ENCODE measurements around the gene TAS2R41. TPM values are rescaled to one million over a fixed set of nuclear protein-coding genes. Genes with fewer than 3 reads are reported as not detected.

TAS2R41 gene
- total RNA-seq, 2 donors from 2014 or later = not detected

DNA sequence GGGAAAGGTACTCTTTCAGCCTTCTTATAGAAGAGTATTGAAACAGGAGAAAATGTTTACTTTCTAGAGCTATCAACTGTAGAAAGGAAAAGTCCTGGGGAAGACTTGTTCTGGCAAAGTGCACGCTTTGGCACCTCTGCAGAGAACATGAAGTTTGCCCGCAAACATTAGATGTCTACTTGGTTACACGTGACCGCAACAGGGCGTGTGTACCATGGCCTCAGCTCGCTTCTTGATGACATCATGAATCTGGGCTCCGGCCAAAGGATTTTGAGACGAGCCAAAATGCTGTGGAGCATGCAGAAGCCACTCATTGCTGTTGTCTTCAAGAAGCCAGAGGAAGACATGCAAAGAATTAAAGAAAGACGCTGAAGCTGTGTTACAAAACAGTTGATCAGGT, 43.0 kb upstream of the TAS2R41 start:
- WGBS, 2 donors = 81 to 86% methylated on average over 8 to 9 of the region's 9 CpGs
- intact Hi-C loops (cut with DNase I) = no loop called here
- no peaks in the 10 kb centered on the region for H3K9me3 ChIP-seq
- no peak for TF ChIP-seq POLR2A (IDR thresholded peaks at IDR 0.05)
- DNase-seq (peak in 1 of 4 donors; percentile 23), ATAC-seq (no peak)
- H3K4me1 ChIP-seq = no peaks in the 10 kb centered on the region
- no peaks in the 10 kb centered on the region for H3K36me3 ChIP-seq (replicated peaks in 1 of 2; ENCODE audit: insufficient read depth in 1 of 2, low read depth in 2 of 2)
- H3K27me3 ChIP-seq = no peaks in the 10 kb centered on the region
- H3K4me3 ChIP-seq = no peak overlapping the region
- no peak overlapping the region for H3K27ac ChIP-seq

DNA sequence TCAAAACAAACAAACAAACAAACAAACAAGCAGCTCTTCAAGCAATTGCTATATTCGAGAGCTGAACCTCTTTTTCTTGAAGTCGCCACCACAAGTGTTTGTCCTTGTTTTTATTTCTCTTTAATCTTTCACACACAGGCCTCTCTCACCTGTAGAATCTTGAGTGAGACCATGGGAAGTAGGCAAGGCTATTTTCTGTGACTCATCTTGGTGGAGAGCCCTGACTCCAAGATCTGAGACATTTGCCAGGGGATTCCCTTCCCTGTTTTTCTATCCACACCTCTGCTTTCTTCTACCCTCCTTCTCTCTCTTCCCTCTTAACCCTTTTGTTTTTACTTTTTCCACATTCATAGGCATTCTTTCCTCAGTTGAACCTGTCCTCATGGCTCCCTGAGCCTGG, 42.4 kb upstream of the TAS2R41 start:
- WGBS, 2 donors = 81 to 83% methylated on average over 2 of the region's 2 CpGs
- TF ChIP-seq POLR2A (IDR thresholded peaks at IDR 0.05) = no peak
- TF ChIP-seq, protein P1, sequence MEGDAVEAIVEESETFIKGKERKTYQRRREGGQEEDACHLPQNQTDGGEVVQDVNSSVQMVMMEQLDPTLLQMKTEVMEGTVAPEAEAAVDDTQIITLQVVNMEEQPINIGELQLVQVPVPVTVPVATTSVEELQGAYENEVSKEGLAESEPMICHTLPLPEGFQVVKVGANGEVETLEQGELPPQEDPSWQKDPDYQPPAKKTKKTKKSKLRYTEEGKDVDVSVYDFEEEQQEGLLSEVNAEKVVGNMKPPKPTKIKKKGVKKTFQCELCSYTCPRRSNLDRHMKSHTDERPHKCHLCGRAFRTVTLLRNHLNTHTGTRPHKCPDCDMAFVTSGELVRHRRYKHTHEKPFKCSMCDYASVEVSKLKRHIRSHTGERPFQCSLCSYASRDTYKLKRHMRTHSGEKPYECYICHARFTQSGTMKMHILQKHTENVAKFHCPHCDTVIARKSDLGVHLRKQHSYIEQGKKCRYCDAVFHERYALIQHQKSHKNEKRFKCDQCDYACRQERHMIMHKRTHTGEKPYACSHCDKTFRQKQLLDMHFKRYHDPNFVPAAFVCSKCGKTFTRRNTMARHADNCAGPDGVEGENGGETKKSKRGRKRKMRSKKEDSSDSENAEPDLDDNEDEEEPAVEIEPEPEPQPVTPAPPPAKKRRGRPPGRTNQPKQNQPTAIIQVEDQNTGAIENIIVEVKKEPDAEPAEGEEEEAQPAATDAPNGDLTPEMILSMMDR (IDR thresholded peaks at IDR 0.05) = no peak
- no peaks in the 10 kb centered on the region for H3K9me3 ChIP-seq
- H3K36me3 ChIP-seq (replicated peaks in 1 of 2; ENCODE audit: insufficient read depth in 1 of 2, low read depth in 2 of 2) = no peaks in the 10 kb centered on the region
- DNase-seq = no peak
- no peaks in the 10 kb centered on the region for H3K27me3 ChIP-seq
- H3K4me1 ChIP-seq = no peaks in the 10 kb centered on the region
- no peak overlapping the region for H3K27ac ChIP-seq
- intact Hi-C loops (cut with DNase I) = no loop called here
- H3K4me3 ChIP-seq = no peak overlapping the region
- ATAC-seq = no peak

DNA sequence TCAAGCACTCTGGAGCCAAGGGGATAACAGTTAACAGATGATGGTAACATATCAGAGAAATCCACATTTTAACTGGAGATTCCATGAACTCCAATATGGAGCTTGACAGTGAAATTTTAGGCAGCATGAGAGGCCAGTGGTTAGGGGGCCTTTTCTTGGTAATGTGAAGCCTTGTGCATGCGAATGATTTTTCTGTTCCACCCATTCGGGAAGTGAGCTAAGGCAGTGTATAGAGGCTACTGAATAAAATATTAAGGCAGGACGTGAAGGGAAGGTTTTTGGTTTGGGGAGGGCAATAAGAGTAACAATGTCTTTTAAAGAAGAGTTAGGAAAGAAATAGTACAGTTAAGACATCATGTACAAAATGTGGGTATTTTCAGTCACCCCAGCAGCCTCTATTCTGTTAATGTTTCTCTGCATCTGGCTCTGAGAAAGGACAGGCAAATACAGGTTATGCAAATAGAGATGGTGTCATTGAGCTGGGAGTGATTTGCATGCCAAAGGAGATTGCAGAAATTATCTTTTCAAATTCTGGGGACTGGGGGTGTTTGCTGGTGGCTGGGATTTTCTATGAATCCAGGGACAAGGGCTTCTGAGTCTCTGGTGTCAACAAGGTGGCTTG, 41.2 kb upstream of the TAS2R41 start:
- no peak for TF ChIP-seq POLR2A (IDR thresholded peaks at IDR 0.05)
- TF ChIP-seq, protein P1 (IDR thresholded peaks at IDR 0.05) = no peak
- Histone ChIP-seq H3K27ac (no peak overlapping the region), H3K4me1 (no peaks in the 10 kb centered on the region), H3K4me3 (no peak overlapping the region), H3K27me3 (no peaks in the 10 kb centered on the region), H3K9me3 (no peaks in the 10 kb centered on the region), H3K36me3 (replicated peaks in 1 of 2; ENCODE audit: insufficient read depth in 1 of 2, low read depth in 2 of 2) (no peaks in the 10 kb centered on the region)
- 87 to 88% methylated on average over 3 of the region's 3 CpGs for WGBS, 2 donors
- intact Hi-C loops (cut with DNase I) = no loop called here
- DNase-seq = no peak
- ATAC-seq = no peak

DNA sequence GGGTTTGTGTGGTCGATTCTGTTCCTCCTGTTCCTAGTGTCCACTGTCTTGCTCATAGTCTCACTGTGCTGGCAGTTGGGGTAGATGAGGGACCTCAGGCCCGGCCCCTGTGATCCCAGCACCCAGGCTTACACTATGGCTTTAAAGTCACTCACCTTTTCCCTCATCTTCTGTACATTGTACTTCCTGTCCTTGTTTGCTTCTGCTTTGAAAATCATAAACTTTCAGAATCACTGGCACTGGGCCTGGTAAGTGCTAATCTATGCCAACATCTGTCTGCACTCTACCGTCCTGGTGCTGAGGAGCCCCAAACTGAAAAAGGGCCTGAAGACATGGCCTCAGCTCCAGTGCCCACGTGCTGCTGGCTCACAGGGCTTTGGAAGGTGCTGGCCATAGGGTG, 40.1 kb upstream of the TAS2R41 start:
- WGBS, 2 donors = 49 to 53% methylated on average over 4 of the region's 4 CpGs
- H3K9me3 ChIP-seq = no peaks in the 10 kb centered on the region
- H3K36me3 ChIP-seq (replicated peaks in 1 of 2; ENCODE audit: insufficient read depth in 1 of 2, low read depth in 2 of 2) = no peaks in the 10 kb centered on the region
- ATAC-seq (no peak), DNase-seq (no peak)
- TF ChIP-seq, protein P1 (IDR thresholded peaks at IDR 0.05) = no peak
- TF ChIP-seq POLR2A (IDR thresholded peaks at IDR 0.05) = no peak
- intact Hi-C loops (cut with DNase I) = no loop called here
- no peak overlapping the region for H3K4me3 ChIP-seq
- H3K4me1 ChIP-seq = no peaks in the 10 kb centered on the region
- no peak overlapping the region for H3K27ac ChIP-seq
- H3K27me3 ChIP-seq = no peaks in the 10 kb centered on the region

DNA sequence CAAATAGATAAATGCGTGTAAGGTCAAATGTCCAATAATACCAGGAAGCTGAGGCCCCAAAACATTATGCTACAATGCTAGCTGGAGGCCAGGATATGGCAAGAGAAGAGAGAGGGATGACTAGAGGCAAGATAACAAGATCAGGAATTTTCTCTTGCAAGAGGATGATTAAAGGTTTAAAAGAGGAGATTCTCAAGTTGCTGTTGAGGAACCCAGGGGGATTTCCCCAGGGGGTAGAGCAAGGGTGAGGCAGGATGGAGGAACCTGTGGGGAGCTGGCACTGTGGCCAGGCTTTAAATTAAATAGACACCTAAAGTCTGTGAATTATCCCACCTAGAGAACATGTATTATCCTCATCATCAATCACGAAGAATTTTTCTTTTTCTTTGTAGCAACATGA, 37.8 kb upstream of the TAS2R41 start:
- Histone ChIP-seq H3K27ac (no peak overlapping the region), H3K9me3 (no peaks in the 10 kb centered on the region), H3K4me3 (no peak overlapping the region), H3K4me1 (no peaks in the 10 kb centered on the region), H3K27me3 (no peaks in the 10 kb centered on the region), H3K36me3 (replicated peaks in 1 of 2; ENCODE audit: insufficient read depth in 1 of 2, low read depth in 2 of 2) (no peaks in the 10 kb centered on the region)
- TF ChIP-seq, protein P1 (IDR thresholded peaks at IDR 0.05) = no peak
- TF ChIP-seq POLR2A (IDR thresholded peaks at IDR 0.05) = no peak
- ATAC-seq = no peak
- intact Hi-C loops (cut with DNase I) = no loop called here
- DNase-seq = no peak
- WGBS, 2 donors = 70 to 75% methylated on average over 2 of the region's 2 CpGs

Data from body of pancreas (tissue), 4 donors.